Lower leg skin (tissue), 3 donors: ENCODE data around the gene FICD.

Source experiments
- CTCF ChIP-seq, 3 donors: fragments of 450-650 bp; IDR thresholded peaks; one replicate each; pipeline ENCODE4 v1.5.1; 2016; ENCODE audit warnings: antibody characterized with exemption in 3 of 3, mild to moderate bottlenecking in 3 of 3, moderate library complexity in 2 of 3
- POLR2A ChIP-seq, 2 donors: fragments of 450-650 bp; IDR thresholded peaks; one replicate each; pipeline ENCODE4 v1.6.1; 2016 to 2017; ENCODE audit warnings: antibody characterized with exemption in 2 of 2, mild to moderate bottlenecking in 1 of 2, moderate library complexity in 1 of 2

GRCh38 chr12:108505129-108505528 is 9.9 kb upstream of the FICD start:
- no peak for TF ChIP-seq CTCF (IDR thresholded peaks at IDR 0.05)
- no peak for TF ChIP-seq POLR2A (IDR thresholded peaks at IDR 0.05)
